KG1 (cell line): ENCODE results near the gene TMEM132D.

ENCODE experiments used
- DNase-seq: peaks from one replicate; lab custom pipeline; 2025; lab: John Stamatoyannopoulos, UW

The TMEM132D gene

DNA sequence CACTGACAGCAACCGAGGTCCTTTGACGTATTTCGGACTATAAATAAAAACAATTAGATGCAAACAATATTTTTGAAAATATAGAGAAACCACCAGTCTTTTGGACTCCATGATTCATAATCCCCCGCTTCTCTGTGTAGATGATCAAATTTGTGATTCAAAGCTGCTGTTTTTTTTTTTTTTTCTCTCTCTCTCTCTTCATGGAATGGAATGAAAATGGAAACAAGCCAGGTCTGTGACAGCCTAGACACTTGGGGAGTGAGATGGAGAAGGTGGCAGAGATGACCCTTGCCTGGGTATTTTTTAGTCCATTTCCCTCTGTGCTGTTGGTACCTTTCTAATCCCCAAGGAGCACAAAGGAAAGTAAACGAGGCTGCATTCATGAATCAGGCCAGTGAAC is 802.0 kb downstream of the TMEM132D start:
- DNase-seq: no peak

- DNase-seq: no peak
Measured at GRCh38 chr12:129101404-129101803, 802.4 kb downstream of the TMEM132D start.

GRCh38 chr12:129097451-129097850 is 806.4 kb downstream of the TMEM132D start:
- no peak for DNase-seq

DNA sequence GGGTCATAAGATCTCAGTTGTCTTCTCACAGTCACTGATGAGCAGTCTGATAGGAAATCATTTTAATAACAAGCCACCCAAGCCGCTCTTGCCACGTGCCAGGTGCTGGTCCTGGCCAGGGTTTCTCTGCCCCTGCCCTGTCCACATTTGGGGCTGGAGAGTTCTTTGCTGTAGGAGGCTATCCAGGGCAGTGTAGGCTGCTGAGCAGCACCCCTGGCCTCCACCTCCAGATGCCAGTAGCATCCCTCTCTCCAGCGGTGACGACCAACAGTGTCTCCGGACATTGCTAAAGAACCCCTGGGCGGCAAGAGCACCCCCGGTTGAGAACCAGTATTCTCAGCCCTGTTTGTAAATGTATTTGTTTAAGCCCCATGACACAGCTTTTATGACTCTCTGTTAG is 806.9 kb downstream of the TMEM132D start:
- DNase-seq: no peak

DNA sequence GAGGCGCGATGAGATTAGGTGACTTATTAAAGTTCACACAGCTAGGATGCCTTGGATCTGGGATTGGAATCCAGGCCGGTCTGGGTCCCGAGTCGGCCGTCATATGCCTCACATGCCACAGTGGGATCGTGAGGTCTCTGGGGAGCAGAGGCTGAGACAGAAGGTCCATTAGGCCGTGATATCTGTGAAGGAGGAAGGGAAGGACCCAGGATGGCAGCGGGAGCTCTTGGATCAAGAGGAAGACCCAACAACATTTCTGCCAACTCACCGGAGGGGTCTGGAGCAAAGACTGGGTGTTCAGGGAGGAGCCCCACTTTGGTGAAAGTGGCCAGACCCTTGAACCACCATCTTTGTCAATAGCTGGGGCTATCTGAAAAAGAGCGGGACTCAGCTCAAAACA is 807.6 kb downstream of the TMEM132D start:
- DNase-seq: no peak

DNA sequence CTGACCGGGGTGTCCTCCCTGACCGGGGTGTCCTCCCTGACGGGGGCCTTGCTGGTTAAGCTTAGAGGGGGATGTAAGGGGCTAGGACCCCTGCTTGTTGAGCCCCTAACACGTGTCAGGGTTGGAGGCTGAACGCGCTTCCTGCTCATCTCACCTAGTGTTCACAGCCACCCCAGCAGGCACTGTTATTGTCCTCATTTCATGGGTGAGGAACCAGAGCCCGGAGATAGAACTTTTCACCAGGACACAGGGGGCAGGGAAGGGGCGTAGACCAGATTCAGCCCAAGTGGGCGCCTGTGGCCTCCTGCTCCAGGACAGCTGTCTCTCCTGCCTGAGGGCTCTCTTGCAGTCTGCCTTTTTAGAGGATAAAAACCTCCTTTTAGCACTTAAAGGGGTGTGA is 814.2 kb downstream of the TMEM132D start:
- no peak for DNase-seq

DNA sequence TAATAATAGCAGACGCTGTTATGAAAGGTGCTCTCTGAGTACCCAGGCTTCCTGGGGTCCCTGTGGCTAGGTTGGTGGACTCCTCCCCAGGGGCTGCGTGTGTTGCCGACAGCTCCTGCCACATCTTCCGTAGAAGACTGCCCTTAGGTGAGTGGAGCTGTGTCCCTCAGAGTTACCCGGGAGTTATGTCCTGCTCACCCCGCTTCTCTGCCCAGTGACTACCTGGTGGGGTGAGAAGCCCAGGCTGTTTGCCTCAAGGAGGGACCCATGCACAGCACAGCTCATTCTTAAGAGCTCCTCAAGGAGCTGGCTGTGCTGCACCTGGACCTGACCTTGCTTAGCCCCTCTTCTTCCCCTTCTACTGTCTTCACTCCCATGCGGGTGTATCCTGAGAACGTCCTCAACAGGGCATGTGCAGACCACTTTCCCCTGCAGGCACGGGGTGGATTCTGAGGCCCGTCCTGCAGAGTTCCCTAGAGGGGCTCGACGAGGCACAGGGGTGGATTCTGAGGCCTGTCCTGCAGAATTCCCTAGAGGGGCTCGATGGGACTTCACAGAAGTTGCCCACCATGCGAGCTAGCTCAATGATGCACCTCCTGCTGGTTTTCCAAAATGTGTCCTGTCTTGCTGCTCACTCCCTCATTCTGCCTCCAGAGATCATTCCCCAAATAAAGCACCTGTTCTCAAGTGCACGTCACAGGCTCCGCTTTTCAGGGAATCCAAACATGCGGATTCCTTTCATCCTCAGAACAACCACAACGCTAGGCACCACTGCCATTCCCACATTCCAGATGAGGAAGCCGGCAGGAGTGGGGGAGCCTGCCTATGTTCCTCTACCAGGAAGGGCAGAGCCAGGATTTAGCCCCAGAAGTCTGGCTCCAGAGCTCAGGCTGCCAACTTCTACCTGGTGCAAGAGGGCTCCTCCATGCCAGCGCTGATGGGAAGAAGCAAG is 818.7 kb downstream of the TMEM132D start:
- DNase-seq: no peak

GRCh38 chr12:129083121-129083840 is 820.5 kb downstream of the TMEM132D start:
- no peak for DNase-seq

DNA sequence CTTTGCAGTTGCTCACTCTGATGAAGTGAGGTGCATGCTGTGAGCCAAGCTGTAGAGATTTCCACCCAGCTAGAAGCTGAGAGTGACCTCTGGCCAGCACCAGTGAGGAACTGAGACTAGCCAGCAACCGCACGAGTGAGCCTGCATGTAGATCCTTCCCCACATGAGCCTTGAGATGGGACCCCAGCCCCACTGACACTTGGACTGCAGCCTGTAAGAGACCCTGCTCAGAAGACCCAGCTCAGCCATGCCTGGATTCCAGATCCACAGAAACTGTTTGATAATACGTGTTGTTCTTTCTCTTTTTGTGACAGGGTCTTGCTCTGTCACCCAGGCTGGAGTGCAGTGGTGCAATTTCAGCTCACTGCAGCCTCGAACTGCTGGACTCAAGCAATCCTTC is 821.4 kb downstream of the TMEM132D start:
- DNase-seq: no peak

GRCh38 chr12:129081755-129082250 is 822.0 kb downstream of the TMEM132D start:
- DNase-seq: no peak

DNA sequence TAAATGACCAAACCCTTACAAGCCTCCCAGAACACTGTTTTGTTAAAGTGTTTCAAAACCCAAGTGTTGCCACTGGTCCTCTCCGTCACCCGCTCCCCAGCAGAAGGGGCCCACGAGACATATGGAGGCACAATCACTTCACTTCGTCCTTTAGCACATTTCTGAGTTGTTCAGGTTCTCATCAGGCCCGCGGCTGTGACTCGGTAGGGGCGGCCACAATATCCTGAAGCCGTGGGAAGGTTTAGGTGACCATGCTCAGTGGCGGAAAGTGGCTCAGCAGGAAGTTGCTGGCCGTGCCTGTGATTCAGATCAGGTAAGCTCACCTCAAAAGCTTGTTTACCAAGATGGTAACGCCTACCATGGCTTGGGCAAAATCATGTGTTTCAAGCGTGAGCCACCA is 823.0 kb downstream of the TMEM132D start:
- no peak for DNase-seq

DNA sequence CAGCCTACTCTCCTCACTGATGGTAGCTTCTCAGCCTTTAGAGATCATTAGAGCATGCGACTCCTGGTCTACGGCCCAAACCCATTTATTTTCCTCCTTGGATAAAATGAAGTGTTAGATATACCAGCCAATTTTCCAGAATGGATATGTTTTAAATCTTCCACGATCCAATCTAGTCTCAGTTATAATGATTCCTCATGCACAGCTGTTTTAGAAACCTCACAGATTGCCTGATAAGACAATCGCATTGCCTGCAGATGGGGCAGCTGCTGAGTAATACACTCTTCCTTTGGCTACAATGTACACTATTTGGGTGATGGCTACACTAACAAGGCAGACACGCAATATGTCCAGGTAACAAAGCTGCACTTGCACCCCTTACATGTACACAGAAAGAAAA is 823.4 kb downstream of the TMEM132D start:
- no peak for DNase-seq

DNA sequence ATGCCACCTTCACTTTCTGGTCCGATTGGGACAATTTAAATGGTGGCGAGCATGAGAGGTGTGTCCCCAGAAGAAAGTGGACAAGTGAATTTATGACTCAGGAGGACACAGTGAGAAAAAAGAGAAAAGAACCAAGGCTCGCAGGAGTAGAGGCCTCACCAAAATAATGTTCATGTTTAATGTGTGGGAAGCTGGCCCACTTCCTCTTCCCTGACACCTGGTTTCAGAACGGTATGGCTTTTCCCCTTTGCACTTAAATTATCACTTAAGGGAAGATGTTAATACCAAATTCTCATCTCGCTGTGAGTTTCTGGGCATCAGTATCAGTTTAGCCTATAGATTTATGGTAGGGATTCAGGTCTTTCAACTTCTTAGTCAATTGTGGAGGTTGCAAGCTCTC is 824.1 kb downstream of the TMEM132D start:
- DNase-seq: no peak

DNA sequence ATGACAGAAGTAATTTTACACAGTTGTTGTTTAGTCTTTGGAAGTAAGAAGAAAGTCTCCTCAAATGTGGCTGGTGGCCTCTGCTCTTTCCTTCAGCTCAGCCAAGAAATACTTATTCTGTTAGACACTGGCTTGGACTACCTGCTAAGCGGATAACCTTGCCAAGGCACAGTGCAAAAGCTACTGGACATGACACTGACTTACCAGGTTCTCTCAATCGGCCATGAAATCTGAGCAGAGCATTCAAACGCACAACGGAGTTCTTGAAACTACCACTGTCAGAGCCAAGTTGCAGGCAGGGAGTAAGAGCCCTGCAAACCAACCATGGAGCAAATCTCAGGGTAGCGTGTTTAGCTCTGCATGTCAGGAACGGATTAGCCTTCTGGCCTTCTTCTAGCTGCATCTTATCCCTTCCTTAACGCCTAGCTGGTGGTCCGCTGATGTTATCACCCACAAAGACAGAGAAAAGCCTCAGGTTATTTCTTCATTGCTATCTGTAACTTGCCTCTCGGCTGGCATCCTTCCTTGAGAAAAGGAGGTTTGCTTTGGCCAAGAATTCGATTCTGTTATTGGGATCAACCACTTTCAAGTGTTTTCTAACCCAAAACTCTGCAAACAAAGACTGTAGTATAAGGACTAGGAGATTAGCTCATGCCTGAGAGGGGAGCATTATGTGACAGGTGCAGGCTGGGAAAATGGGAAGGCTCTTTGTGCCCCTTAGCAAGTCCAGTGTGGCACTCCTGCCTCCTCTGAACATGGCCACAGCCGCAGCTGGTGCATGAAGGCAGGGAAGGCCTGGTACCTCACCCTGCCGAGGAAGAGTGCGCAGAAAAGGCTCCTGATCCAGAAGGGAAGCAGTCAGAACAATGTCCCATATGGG is 827.1 kb downstream of the TMEM132D start:
- no peak for DNase-seq

- no peak for DNase-seq
Measured at GRCh38 chr12:129075460-129076208, 828.2 kb downstream of the TMEM132D start.

DNA sequence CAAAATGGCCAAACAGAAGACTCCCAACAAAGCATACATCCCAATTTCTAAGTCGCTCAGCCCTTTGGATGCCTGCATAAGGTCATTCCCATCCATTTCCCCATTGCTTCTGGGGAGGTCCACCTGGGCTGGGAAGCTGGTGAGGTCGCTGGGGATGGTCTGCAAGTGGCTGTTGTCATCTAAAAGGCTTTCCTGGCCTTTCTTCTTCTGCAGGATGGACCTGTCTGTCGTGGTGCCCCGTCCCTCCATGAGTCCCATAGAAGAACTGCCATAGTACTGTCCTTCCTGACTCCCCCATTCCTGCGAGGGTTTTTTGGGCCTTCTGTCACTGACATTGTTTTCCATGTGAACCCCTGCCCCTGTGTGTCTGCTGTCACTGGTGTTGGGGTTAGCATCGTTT is 829.4 kb downstream of the TMEM132D start:
- no peak for DNase-seq

DNA sequence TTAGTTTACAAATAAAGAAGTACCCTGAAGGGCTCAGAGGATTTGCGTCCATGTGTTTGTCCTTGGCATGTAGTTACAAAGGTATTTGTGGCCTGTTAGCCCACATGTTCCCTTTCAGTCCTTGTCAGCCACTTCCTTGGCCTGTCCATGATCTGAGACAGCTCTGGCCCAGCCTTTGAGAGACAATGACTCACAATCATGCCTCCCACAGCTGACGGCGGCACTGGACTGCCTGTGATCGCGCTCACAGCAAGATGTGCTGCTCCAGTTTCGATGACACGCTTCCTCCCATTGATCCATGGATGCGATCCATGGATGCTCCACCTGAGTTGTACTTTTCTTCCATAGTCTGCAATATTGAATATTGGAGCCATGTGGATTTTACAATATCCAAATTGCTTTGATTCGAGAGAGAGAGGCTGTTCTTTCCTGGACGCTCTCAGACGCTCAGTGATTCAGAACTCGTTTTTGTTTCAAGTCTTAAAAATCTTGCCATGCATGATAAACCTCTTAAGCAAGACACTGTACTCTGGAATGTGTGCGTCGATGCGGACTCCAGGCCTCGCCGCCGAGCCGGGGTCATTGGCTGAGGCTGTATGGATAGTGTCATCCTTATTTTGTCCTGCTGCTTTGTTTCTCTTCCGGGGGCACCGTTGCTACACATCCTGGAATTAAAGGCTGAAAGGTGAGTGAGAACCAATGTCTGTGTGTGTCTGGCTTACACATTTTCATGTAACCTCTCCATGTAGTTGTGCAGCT is 830.5 kb downstream of the TMEM132D start:
- DNase-seq: no peak

DNA sequence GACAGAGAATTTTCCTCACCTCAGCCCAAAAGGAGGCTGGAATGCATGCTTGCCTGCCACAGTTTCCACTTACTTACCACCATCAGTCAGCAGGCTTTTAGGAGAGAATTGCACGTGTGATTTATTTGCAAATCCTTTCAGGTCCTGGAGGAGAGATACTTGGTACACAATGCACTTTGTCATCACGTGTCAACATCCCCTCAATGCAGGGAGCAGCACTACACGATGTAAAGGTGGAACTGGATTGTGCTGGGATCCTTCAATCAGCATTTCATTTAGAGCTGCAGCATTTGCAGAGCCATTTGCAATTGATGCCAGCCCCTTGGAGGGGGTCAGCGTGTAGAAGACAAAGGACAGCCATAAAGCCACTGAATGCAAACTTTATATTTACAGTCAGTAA is 832.5 kb downstream of the TMEM132D start:
- no peak for DNase-seq

GRCh38 chr12:129069886-129070285 is 833.9 kb downstream of the TMEM132D start:
- no peak for DNase-seq

DNA sequence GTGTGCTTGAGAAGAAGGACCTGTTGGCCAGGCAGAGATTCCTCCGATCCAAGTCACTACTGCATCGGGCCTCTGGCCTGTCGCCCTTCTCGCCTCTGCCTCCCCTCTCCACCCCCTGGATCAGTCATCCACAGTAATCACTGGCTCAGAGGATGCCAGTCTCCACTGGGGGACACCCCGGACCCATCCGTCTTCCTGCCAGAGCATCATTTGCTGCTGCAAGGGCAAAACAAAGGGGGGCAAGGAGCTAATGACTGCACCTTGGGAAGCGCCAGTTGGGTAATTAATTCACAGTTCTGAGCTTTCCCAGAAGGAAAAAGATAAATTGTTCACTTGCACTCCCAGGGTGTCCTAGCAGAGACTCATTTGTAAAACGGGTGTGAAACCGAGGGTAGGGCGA is 835.1 kb downstream of the TMEM132D start:
- DNase-seq: no peak

- DNase-seq: no peak
Measured at GRCh38 chr12:129067491-129067890, 836.3 kb downstream of the TMEM132D start.
